SK-N-SH treated with all-trans-retinoic acid at 6 μM for 48 hours (cell line): ENCODE measurements around the gene PAPPA.

ENCODE experiments used
- ATAC-seq: fragments of 200-7000 bp; cut with Tn5 transposase; 3 replicates; pipeline ENCODE4 v1.9.1; 2020; ENCODE audit warnings: mild to moderate bottlenecking, moderate library complexity
- ARNTL ChIP-seq: fragments of 450-650 bp; formaldehyde crosslinking; IDR thresholded peaks from 2 replicates; pipeline ENCODE4 v1.5.0; 2020; ENCODE audit warnings: low read depth, mild to moderate bottlenecking, moderate library complexity, borderline replicate concordance
- BACH2 ChIP-seq: fragments of 250-450 bp; sonication (Bioruptor Pico); IDR thresholded peaks from 2 replicates; pipeline ENCODE4 v1.9.0; 2021; ENCODE audit warnings: mild to moderate bottlenecking, borderline replicate concordance
- CREB5 ChIP-seq: fragments of 250-450 bp; sonication (Bioruptor Pico); IDR thresholded peaks from 2 replicates; pipeline ENCODE4 v1.5.1; 2020; ENCODE audit warnings: low read depth, mild to moderate bottlenecking, moderate library complexity
- CSDC2 ChIP-seq: fragments of 250-450 bp; sonication (Bioruptor Pico); IDR thresholded peaks from 2 replicates; pipeline ENCODE4 v1.5.0; 2020; ENCODE audit warnings: mild to moderate bottlenecking, moderate library complexity
- CSRNP3 ChIP-seq: fragments of 250-450 bp; sonication (Bioruptor Pico); IDR thresholded peaks from 2 replicates; pipeline ENCODE4 v1.5.1; 2021; ENCODE audit warnings: mild to moderate bottlenecking, moderate library complexity
- ESRRG ChIP-seq: fragments of 250-450 bp; sonication (Bioruptor Pico); IDR thresholded peaks from 2 replicates; pipeline ENCODE4 v1.6.1; 2021; ENCODE audit warnings: mild to moderate bottlenecking
- GLIS3 ChIP-seq: fragments of 250-450 bp; sonication (Bioruptor Pico); IDR thresholded peaks from 2 replicates; pipeline ENCODE4 v1.5.0; 2020; ENCODE audit warnings: mild to moderate bottlenecking, moderate library complexity
- ISL1 ChIP-seq: fragments of 250-450 bp; sonication (Bioruptor Pico); IDR thresholded peaks from 2 replicates; pipeline ENCODE4 v2.1.2; 2022; ENCODE audit warnings: mild to moderate bottlenecking, moderate library complexity
- OSR1 ChIP-seq: fragments of 250-450 bp; sonication (Bioruptor Pico); IDR thresholded peaks from 2 replicates; pipeline ENCODE4 v1.8.0; 2022; ENCODE audit warnings: moderate library complexity, mild to moderate bottlenecking, inconsistent platforms
- PATZ1 ChIP-seq: fragments of 250-450 bp; sonication (Bioruptor Pico); IDR thresholded peaks from 2 replicates; pipeline ENCODE4 v1.8.0; 2020; ENCODE audit warnings: mild to moderate bottlenecking, moderate library complexity, borderline replicate concordance
- POU6F1 ChIP-seq: fragments of 250-450 bp; sonication (Bioruptor Pico); IDR thresholded peaks from 2 replicates; pipeline ENCODE4 v1.8.0; 2021; ENCODE audit warnings: low read depth, mild to moderate bottlenecking, moderate library complexity, borderline replicate concordance
- PPARA ChIP-seq: fragments of 250-450 bp; sonication (Bioruptor Pico); IDR thresholded peaks from 2 replicates; pipeline ENCODE4 v1.5.0; 2020; ENCODE audit warnings: mild to moderate bottlenecking, borderline replicate concordance
- RARB ChIP-seq: fragments of 250-450 bp; sonication (Bioruptor Pico); IDR thresholded peaks from 2 replicates; pipeline ENCODE4 v1.8.0; 2021; ENCODE audit warnings: mild to moderate bottlenecking, moderate library complexity
- SNAI2 ChIP-seq: fragments of 250-450 bp; sonication (Bioruptor Pico); IDR thresholded peaks from 2 replicates; pipeline ENCODE4 v1.5.0; 2020; ENCODE audit warnings: mild to moderate bottlenecking, moderate library complexity
- TCF4 ChIP-seq: fragments of 250-450 bp; sonication (Bioruptor Pico); IDR thresholded peaks from 2 replicates; pipeline ENCODE4 v1.8.0; 2021; ENCODE audit warnings: mild to moderate bottlenecking, moderate library complexity, borderline replicate concordance
- TOX ChIP-seq: fragments of 250-450 bp; sonication (Bioruptor Pico); IDR thresholded peaks from 2 replicates; pipeline ENCODE4 v1.8.0; 2021; ENCODE audit warnings: mild to moderate bottlenecking, moderate library complexity, borderline replicate concordance
- TSHZ2 ChIP-seq: fragments of 250-450 bp; sonication (Bioruptor Pico); IDR thresholded peaks from 2 replicates; pipeline ENCODE4 v1.5.0; 2020; ENCODE audit warnings: mild to moderate bottlenecking, moderate library complexity
- ZC3H10 ChIP-seq: fragments of 250-450 bp; sonication (Bioruptor Pico); IDR thresholded peaks from 2 replicates; pipeline ENCODE4 v1.5.1; 2021; ENCODE audit warnings: mild to moderate bottlenecking, moderate library complexity
- ZFP3 ChIP-seq: fragments of 250-450 bp; sonication (Bioruptor Pico); IDR thresholded peaks from 2 replicates; pipeline ENCODE4 v1.5.0; 2020; ENCODE audit warnings: mild to moderate bottlenecking, moderate library complexity
- ZFP30 ChIP-seq: fragments of 450-650 bp; formaldehyde crosslinking; IDR thresholded peaks from 2 replicates; pipeline ENCODE4 v1.5.0; 2022; ENCODE audit warnings: mild to moderate bottlenecking, moderate library complexity
- ZNF565 ChIP-seq: fragments of 450-650 bp; formaldehyde crosslinking; conservative IDR thresholded peaks from 2 replicates; pipeline ENCODE4 v1.5.0; 2020; ENCODE audit warnings: low read depth, mild to moderate bottlenecking, moderate library complexity
- ZNF70 ChIP-seq: fragments of 450-650 bp; formaldehyde crosslinking; IDR thresholded peaks from 2 replicates; pipeline ENCODE4 v1.5.0; 2020; ENCODE audit warnings: mild to moderate bottlenecking, moderate library complexity
- ZNF8 ChIP-seq: fragments of 450-650 bp; formaldehyde crosslinking; IDR thresholded peaks from 2 replicates; pipeline ENCODE4 v1.5.0; 2020; ENCODE audit warnings: mild to moderate bottlenecking, moderate library complexity

PAPPA gene

GRCh38 chr9:116430849-116431248 lies 277.3 kb downstream of the PAPPA start:
- no peak for ATAC-seq
- TF ChIP-seq ZFP30 (CRISPR knock-in tag), result no peak
- no peak for TF ChIP-seq SNAI2 (CRISPR knock-in tag)
- no peak for TF ChIP-seq GLIS3

GRCh38 chr9:116432051-116432450 lies 278.5 kb downstream of the PAPPA start:
- TF ChIP-seq ZNF70 (CRISPR knock-in tag) (no peak), POU6F1 (CRISPR knock-in tag) (no peak), TCF4 (CRISPR knock-in tag) (no peak), RARB (CRISPR knock-in tag) (no peak), ESRRG (CRISPR knock-in tag) (no peak), TSHZ2 (CRISPR knock-in tag) (no peak), BACH2 (CRISPR knock-in tag) (no peak), OSR1 (CRISPR knock-in tag) (no peak), ZC3H10 (CRISPR knock-in tag) (no peak), PATZ1 (CRISPR knock-in tag) (no peak), ARNTL (no peak), CREB5 (CRISPR knock-in tag) (no peak), SNAI2 (CRISPR knock-in tag) (no peak), ISL1 (CRISPR knock-in tag) (no peak), TOX (CRISPR knock-in tag) (no peak), ZFP3 (CRISPR knock-in tag) (no peak), CSRNP3 (CRISPR knock-in tag) (no peak), GLIS3 (no peak), CSDC2 (no peak)
- ATAC-seq, result no peak

GRCh38 chr9:116434314-116434713 lies 280.7 kb downstream of the PAPPA start:
- no peak for ATAC-seq
- no peak for TF ChIP-seq ZNF8
- TF ChIP-seq PPARA, result no peak
- TF ChIP-seq TCF4 (CRISPR knock-in tag), result no peak
- no peak for TF ChIP-seq TSHZ2 (CRISPR knock-in tag)
- no peak for TF ChIP-seq CSRNP3 (CRISPR knock-in tag)
- no peak for TF ChIP-seq OSR1 (CRISPR knock-in tag)
- TF ChIP-seq PATZ1 (CRISPR knock-in tag), result no peak
- TF ChIP-seq ESRRG (CRISPR knock-in tag), result no peak
- TF ChIP-seq ZNF70 (CRISPR knock-in tag), result no peak
- no peak for TF ChIP-seq GLIS3
- no peak for TF ChIP-seq ZFP30 (CRISPR knock-in tag)
- no peak for TF ChIP-seq ISL1 (CRISPR knock-in tag)
- no peak for TF ChIP-seq ZNF565 (CRISPR knock-in tag)
